ENCODE results near the gene FRY.

- TF ChIP-seq CTCF (IDR thresholded peaks at IDR 0.05 in 8 of 11, conservative IDR thresholded peaks at IDR 0.05 in 3 of 11) (no peak), POLR2A (IDR thresholded peaks at IDR 0.05) (no peak), POLR2AphosphoS5 (IDR thresholded peaks at IDR 0.05) (no peak)
Measured at GRCh38 chr13:32141462-32141861, 109.9 kb downstream of the FRY start.
